MCF 10A (cell line): Measurements from ENCODE around the gene LTB. TPM values are rescaled to one million over a fixed set of nuclear protein-coding genes. Genes with fewer than 3 reads are reported as not detected.

Experiments
- BruUV-seq: library from RNA; stranded (reverse); fragments of 400-500 nt; replicated peaks from 2 replicates; lab custom pipeline; 2021; lab: Mats Ljungman, UMichigan
- CTCF ChIA-PET: fragments of 300-600 bp; sonication (Branson Sonifier 250); formaldehyde crosslinking; extraction: SDS; loops from one replicate; lab custom pipeline; 2021; ENCODE audit warnings: antibody characterized with exemption, inconsistent platforms; lab: Yijun Ruan, JAX
- POLR2A ChIA-PET: fragments of 300-600, 350-650 bp; sonication (Branson Sonifier 250); formaldehyde crosslinking; extraction: SDS; loops from one replicate; lab custom pipeline; 2020; ENCODE audit warnings: antibody characterized with exemption, inconsistent platforms; lab: Yijun Ruan, JAX
- DNase-seq: peaks from one replicate; pipeline ENCODE4 v3.0.0-alpha.2; 2018; ENCODE audit not compliant: unreplicated experiment
- H3K27ac Mint-ChIP-seq: one replicate; pipeline ENCODE4 v1.8.0; 2022; ENCODE audit warnings: mild to moderate bottlenecking, low read depth, mixed read lengths; ENCODE audit not compliant: unreplicated experiment
- H3K27me3 Mint-ChIP-seq: one replicate; pipeline ENCODE4 v1.8.0; 2022; ENCODE audit warnings: mixed read lengths; ENCODE audit not compliant: insufficient read depth, unreplicated experiment
- H3K36me3 Mint-ChIP-seq: one replicate; pipeline ENCODE4 v1.8.0; 2022; ENCODE audit warnings: mild to moderate bottlenecking, moderate library complexity, mixed read lengths; ENCODE audit not compliant: insufficient read depth, unreplicated experiment
- H3K4me1 Mint-ChIP-seq: one replicate; pipeline ENCODE4 v1.8.0; 2022; ENCODE audit warnings: mixed read lengths; ENCODE audit not compliant: insufficient read depth, unreplicated experiment
- H3K4me3 Mint-ChIP-seq: one replicate; pipeline ENCODE4 v1.8.0; 2022; ENCODE audit warnings: mild to moderate bottlenecking, moderate library complexity, mixed read lengths; ENCODE audit not compliant: unreplicated experiment
- H3K9me3 Mint-ChIP-seq: one replicate; pipeline ENCODE4 v1.8.0; 2022; ENCODE audit warnings: mixed read lengths; ENCODE audit not compliant: unreplicated experiment
- CTCF ChIP-seq: fragments of 200-600 bp; IDR thresholded peaks from one replicate; pipeline ENCODE4 v1.8.0; 2022; ENCODE audit warnings: antibody characterized with exemption, mild to moderate bottlenecking; ENCODE audit not compliant: unreplicated experiment
- intact Hi-C: fragments of 100-400 bp; cut with micrococcal nuclease; formaldehyde crosslinking; loops from 2 replicates; pipeline ENCODE4 v1.14.1; 2022
- total RNA-seq: library from RNA; stranded (reverse); gene quantifications from 2 replicates; pipeline ENCODE4 v1.2.3, GENCODE V29; 2022

The LTB gene
- total RNA-seq, 1 experiment from 2014 or later: 0.37 TPM

DNA sequence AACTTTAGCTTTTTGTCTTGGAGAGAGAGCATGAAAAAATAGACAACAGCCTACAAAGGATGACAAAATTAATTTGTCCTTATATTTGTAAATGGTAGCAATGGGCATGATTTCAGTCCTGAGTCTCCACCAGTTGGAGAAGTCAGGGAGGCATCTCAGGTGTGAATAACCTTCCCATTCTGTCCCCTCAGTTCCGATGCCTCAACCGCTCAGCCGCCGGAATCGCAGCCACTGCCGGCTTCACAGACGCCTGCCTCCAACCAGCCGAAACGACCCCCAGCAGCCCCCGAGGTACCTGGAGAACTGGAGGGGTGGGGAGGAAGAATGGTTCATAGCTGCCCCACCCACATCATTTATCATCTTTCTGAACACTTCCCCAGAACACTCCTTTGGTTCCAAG is 41.8 kb upstream of the LTB start:
- BruUV-seq: no TSS peak
- CTCF ChIA-PET: interaction anchor here (0.6 to 1.1 kb wide), 2 partner anchors 13 to 26 kb away, joined by 3 to 5 read pairs; no protein-coding TSS in a partner anchor

DNA sequence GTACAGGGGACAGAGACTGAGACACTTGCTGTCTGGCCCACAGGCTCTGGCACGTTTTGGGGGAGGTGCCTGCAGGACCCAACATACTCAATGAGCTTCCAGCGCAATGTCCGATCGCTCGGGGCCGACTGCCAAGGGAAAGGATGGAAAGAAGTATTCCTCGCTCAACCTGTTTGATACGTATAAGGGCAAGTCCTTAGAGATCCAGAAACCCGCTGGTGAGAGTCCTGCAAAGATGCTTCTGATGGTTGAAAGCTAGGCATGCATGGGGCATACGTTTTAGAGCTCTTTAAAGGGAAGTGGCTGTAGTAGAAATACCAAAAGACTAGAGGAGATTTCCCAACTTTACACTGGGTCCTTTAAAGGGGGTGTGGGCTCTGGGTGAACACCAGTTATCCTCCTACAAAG is 40.5 kb upstream of the LTB start:
- TF ChIP-seq CTCF: no peak
- Mint-ChIP-seq H3K4me1 (peaks cover 17% of the 10 kb centered on the region), H3K27me3 (no peaks in the 10 kb centered on the region), H3K4me3 (peak overlapping the region; percentile 76), H3K27ac (peak overlapping the region; percentile 89), H3K36me3 (peaks cover 64% of the 10 kb centered on the region), H3K9me3 (no peaks in the 10 kb centered on the region)
- ChIA-PET POLR2A (interaction anchor here (1.0 to 8.0 kb wide), 14 partner anchors 11 to 222 kb away, joined by 3 to 117 read pairs (median 6); partner anchors contain the start of genes ABHD16A, BAG6, C6orf47 and CSNK2B), CTCF (interaction anchor here (1.0 to 1.6 kb wide), 2 partner anchors 25 to 31 kb away, joined by 4 to 5 read pairs; no protein-coding TSS in a partner anchor)
- DNase-seq: no peak
- intact Hi-C loops: loop anchor here (5.0 kb wide), 1 partner anchor 40 kb away; the partner anchor contains the start of genes C6orf47 and GPANK1
- no TSS peak for BruUV-seq

More for the DNA sequence above, 41.8 kb upstream of the LTB start:
- intact Hi-C loops: loop anchor here (5.0 kb wide), 1 partner anchor 38 kb away; the partner anchor contains the start of genes C6orf47 and GPANK1
- H3K9me3 Mint-ChIP-seq: no peaks in the 10 kb centered on the region
- peaks cover 17% of the 10 kb centered on the region for H3K4me1 Mint-ChIP-seq
- no peak for TF ChIP-seq CTCF
- DNase-seq: no peak
- H3K4me3 Mint-ChIP-seq: no peak overlapping the region
- no peak overlapping the region for H3K27ac Mint-ChIP-seq
- POLR2A ChIA-PET: interaction anchor here (0.5 to 8.0 kb wide), 3 partner anchors 15 to 77 kb away, joined by 5 to 117 read pairs (median 50); partner anchors contain the start of genes BAG6 and NFKBIL1
- H3K36me3 Mint-ChIP-seq: peaks cover 78% of the 10 kb centered on the region
- no peaks in the 10 kb centered on the region for H3K27me3 Mint-ChIP-seq

GRCh38 chr6:31621991-31622390 is 39.8 kb upstream of the LTB start:
- peak overlapping the region; percentile 89 for H3K27ac Mint-ChIP-seq
- DNase-seq: no peak

More at GRCh38 chr6:31621991-31622390, 39.8 kb upstream of the LTB start:
- Mint-ChIP-seq H3K9me3 (no peaks in the 10 kb centered on the region), H3K27me3 (no peaks in the 10 kb centered on the region), H3K4me3 (peak overlapping the region; percentile 76), H3K4me1 (peaks cover 17% of the 10 kb centered on the region), H3K36me3 (peaks cover 57% of the 10 kb centered on the region)
- intact Hi-C loops: loop anchor here (5.0 kb wide), 1 partner anchor 40 kb away; the partner anchor contains the start of genes C6orf47 and GPANK1
- ChIA-PET CTCF (interaction anchor here (0.5 to 1.6 kb wide), 4 partner anchors 24 to 679 kb away, joined by 3 to 5 read pairs (median 4); no protein-coding TSS in a partner anchor), POLR2A (interaction anchor here (0.6 to 8.0 kb wide), 19 partner anchors 11 to 1788 kb away, joined by 3 to 117 read pairs (median 5); partner anchors contain the start of genes ABHD16A, BAG6, C6orf47 and CSNK2B)
- no peak for TF ChIP-seq CTCF
- no TSS peak for BruUV-seq
